Trophoblast cell (in vitro differentiated cells and primary cell): ENCODE data around the gene ADI1.

ENCODE experiments used
- DNase-seq, 2 donors: peaks; one replicate each; pipeline ENCODE4 v3.0.0-alpha.2; 2016
- H2AFZ ChIP-seq: 2 replicates; pipeline ENCODE4 v1.6.1; 2013; ENCODE audit warnings: low read length, moderate library complexity, mild to moderate bottlenecking; ENCODE audit not compliant: insufficient read depth, poor library complexity
- H2AK5ac ChIP-seq: 2 replicates; pipeline ENCODE4 v1.6.1; 2013; ENCODE audit warnings: mild to moderate bottlenecking, low read length
- H2BK120ac ChIP-seq: 2 replicates; pipeline ENCODE4 v1.6.1; 2013; ENCODE audit warnings: low read length, mild to moderate bottlenecking, moderate library complexity; ENCODE audit not compliant: insufficient read depth, poor library complexity
- H2BK12ac ChIP-seq: 2 replicates; pipeline ENCODE4 v1.6.1; 2013; ENCODE audit warnings: mild to moderate bottlenecking, low read length, moderate library complexity
- H2BK5ac ChIP-seq: 2 replicates; pipeline ENCODE4 v1.6.1; 2013; ENCODE audit warnings: low read length, low read depth, moderate library complexity, mild to moderate bottlenecking; ENCODE audit not compliant: poor library complexity
- H3K14ac ChIP-seq: 2 replicates; pipeline ENCODE4 v1.6.1; 2013; ENCODE audit warnings: mild to moderate bottlenecking, low read length
- H3K18ac ChIP-seq: 2 replicates; pipeline ENCODE4 v1.6.1; 2013; ENCODE audit warnings: mild to moderate bottlenecking, low read length
- H3K23ac ChIP-seq: 2 replicates; pipeline ENCODE4 v1.6.1; 2013; ENCODE audit warnings: low read length
- H3K27ac ChIP-seq: 2 replicates; pipeline ENCODE4 v1.5.1; 2013; ENCODE audit warnings: low read depth, mild to moderate bottlenecking, inconsistent platforms, low read length, moderate library complexity
- H3K27me3 ChIP-seq: 2 replicates; pipeline ENCODE4 v1.6.1; 2013; ENCODE audit warnings: inconsistent platforms, mild to moderate bottlenecking, low read length, moderate library complexity; ENCODE audit not compliant: insufficient read depth
- H3K36me3 ChIP-seq, 2 experiments: 1 replicate in 1 of 2; 2 replicates in 1 of 2; pipeline ENCODE4 v1.6.1; 2013; ENCODE audit warnings: low read length in 2 of 2, mild to moderate bottlenecking in 2 of 2, moderate library complexity in 1 of 2; ENCODE audit not compliant: insufficient read depth in 2 of 2, control insufficient read depth in 1 of 2
- H3K4ac ChIP-seq: 2 replicates; pipeline ENCODE4 v1.6.1; 2013; ENCODE audit warnings: low read depth, mild to moderate bottlenecking, low read length, moderate library complexity
- H3K4me1 ChIP-seq, 2 experiments: 1 replicate in 1 of 2; 2 replicates in 1 of 2; pipeline ENCODE4 v1.6.1; 2013; ENCODE audit warnings: low read length in 2 of 2, mild to moderate bottlenecking in 2 of 2, moderate library complexity in 1 of 2; ENCODE audit not compliant: insufficient read depth in 2 of 2, control insufficient read depth in 1 of 2
- H3K4me2 ChIP-seq: 2 replicates; pipeline ENCODE4 v1.6.1; 2013; ENCODE audit warnings: inconsistent platforms, mild to moderate bottlenecking, low read length, moderate library complexity
- H3K4me3 ChIP-seq: 2 replicates; pipeline ENCODE4 v1.5.1; 2013; ENCODE audit warnings: mild to moderate bottlenecking, low read depth, low read length, inconsistent platforms
- H3K79me1 ChIP-seq: one replicate; pipeline ENCODE4 v1.6.1; 2013; ENCODE audit warnings: low read length
- H3K79me2 ChIP-seq: 2 replicates; pipeline ENCODE4 v1.6.1; 2013; ENCODE audit warnings: low read length, mild to moderate bottlenecking; ENCODE audit not compliant: control insufficient read depth, insufficient read depth, poor library complexity
- H3K9ac ChIP-seq: 2 replicates; pipeline ENCODE4 v1.6.1; 2013; ENCODE audit warnings: mild to moderate bottlenecking, low read length
- H3K9me3 ChIP-seq: 2 replicates; pipeline ENCODE4 v1.6.1; 2013; ENCODE audit warnings: low read depth, mild to moderate bottlenecking, control low read depth, inconsistent platforms, low read length; ENCODE audit not compliant: insufficient read depth
- H4K12ac ChIP-seq: 2 replicates; pipeline ENCODE4 v1.6.1; 2013; ENCODE audit warnings: low read depth, mild to moderate bottlenecking, low read length, moderate library complexity
- H4K8ac ChIP-seq: 2 replicates; pipeline ENCODE4 v1.6.1; 2013; ENCODE audit warnings: low read depth, mild to moderate bottlenecking, low read length, moderate library complexity
- H4K91ac ChIP-seq: one replicate; pipeline ENCODE4 v1.6.1; 2013; ENCODE audit warnings: low read depth, mild to moderate bottlenecking, low read length, moderate library complexity
- WGBS: extraction: QIAGEN DNeasy Blood & Tissue Kit; methylation state at CpG from one replicate; pipeline ENCODE4 v1.1.7; 2013; ENCODE audit warnings: missing lambda C conversion rate; ENCODE audit not compliant: insufficient read length, insufficient coverage; ENCODE audit errors: extremely low coverage; 5-methylcytosine and 5-hydroxymethylcytosine counted together

ADI1 gene

DNA sequence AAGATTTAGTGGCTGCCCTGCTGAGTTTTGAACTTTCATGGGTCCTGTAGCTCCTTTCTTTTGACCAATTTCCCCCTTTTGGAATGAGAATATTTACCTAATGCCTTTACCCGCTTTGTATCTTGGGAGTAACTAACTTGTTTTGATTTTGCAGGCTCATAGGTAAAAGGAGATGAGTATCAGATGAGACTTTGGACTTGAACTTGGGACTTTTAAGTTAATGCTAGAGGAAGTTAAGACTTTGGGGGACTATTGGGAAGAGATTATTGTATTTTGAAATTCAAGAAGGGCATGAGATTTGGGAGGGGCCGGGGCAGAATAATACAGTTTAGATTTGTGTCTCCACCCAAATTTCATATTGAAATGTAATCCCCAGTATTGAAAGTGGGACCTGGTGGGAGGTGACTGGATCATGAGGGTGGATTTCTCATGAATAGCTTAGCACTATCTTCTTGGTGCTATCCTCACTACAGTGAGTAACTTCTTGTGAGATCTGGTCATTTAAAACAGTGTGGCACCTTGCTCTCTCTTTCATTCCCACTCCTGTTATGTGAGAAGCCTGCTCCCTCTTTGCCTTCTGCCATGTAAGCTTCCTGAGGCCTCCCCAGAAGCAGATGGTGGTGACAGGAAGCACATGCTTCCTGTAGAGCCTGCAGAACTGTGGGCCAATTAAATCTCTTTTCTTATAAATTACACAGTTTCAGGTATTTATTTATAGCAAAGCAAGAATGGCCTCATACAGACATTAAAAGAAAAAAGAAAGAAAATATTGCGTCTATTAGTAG lies 6.1 kb downstream of the ADI1 start:
- H3K23ac ChIP-seq, result no peak overlapping the region
- H2AFZ ChIP-seq, result no peak overlapping the region
- no peaks in the 10 kb centered on the region for H3K27me3 ChIP-seq
- no peak overlapping the region for H2BK120ac ChIP-seq
- no peak overlapping the region for H3K4ac ChIP-seq
- peaks cover under 1% of the 10 kb centered on the region for H3K79me1 ChIP-seq
- H2AK5ac ChIP-seq, result no peak overlapping the region
- no peak overlapping the region for H3K4me2 ChIP-seq
- no peak overlapping the region for H4K91ac ChIP-seq
- no peaks in the 10 kb centered on the region for H3K4me1 ChIP-seq
- peaks cover 14 to 16% of the 10 kb centered on the region in 2 experiments for H3K36me3 ChIP-seq
- no peak overlapping the region for H3K9ac ChIP-seq
- no peak overlapping the region for H4K8ac ChIP-seq
- no peak overlapping the region for H3K14ac ChIP-seq
- no CpG with 5 or more reads among the region's 3 CpGs for WGBS
- H2BK5ac ChIP-seq, result no peak overlapping the region
- H3K4me3 ChIP-seq, result no peak overlapping the region
- no peak overlapping the region for H4K12ac ChIP-seq
- no peak overlapping the region for H3K18ac ChIP-seq
- no peak overlapping the region for H2BK12ac ChIP-seq
- H3K9me3 ChIP-seq, result no peaks in the 10 kb centered on the region
- H3K27ac ChIP-seq, result no peak overlapping the region
- DNase-seq, result no peak
- peaks cover under 1% of the 10 kb centered on the region for H3K79me2 ChIP-seq

GRCh38 chr2:3512086-3512485 lies 7.2 kb downstream of the ADI1 start:
- Histone ChIP-seq H2AFZ (no peak overlapping the region), H2BK12ac (no peak overlapping the region), H2BK5ac (no peak overlapping the region), H3K36me3 (peaks cover 14 to 16% of the 10 kb centered on the region in 2 experiments), H3K79me1 (no peaks in the 10 kb centered on the region), H2BK120ac (no peak overlapping the region), H3K27ac (no peak overlapping the region), H3K9ac (no peak overlapping the region), H3K23ac (no peak overlapping the region), H4K12ac (no peak overlapping the region), H2AK5ac (no peak overlapping the region), H3K4me2 (no peak overlapping the region), H3K4me1 (no peaks in the 10 kb centered on the region), H3K18ac (no peak overlapping the region), H3K14ac (no peak overlapping the region), H3K79me2 (no peaks in the 10 kb centered on the region), H4K8ac (no peak overlapping the region), H3K4me3 (no peak overlapping the region), H4K91ac (no peak overlapping the region), H3K27me3 (no peaks in the 10 kb centered on the region), H3K9me3 (no peaks in the 10 kb centered on the region), H3K4ac (no peak overlapping the region)
- DNase-seq, result no peak
- no CpG with 5 or more reads among the region's 2 CpGs for WGBS

DNA sequence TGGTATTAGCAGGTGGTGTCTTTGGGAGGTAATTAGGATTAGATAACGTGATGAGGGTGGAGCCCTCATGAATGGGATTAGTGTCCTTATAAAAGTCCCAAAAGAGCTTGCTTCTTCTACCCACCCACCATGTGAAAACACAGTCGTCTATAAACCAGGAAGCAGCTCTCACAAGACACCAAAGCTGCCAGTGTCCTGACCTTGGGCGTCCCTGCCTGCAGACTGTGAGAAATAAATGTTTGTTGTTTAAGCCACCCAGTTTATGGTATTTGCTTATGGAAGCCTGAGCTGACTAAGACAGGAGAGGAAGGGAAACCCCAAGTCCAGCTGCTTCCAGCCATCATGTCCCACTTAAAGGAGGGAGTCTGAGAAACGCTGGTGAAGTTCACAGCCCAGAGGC lies 13.6 kb downstream of the ADI1 start:
- no peak overlapping the region for H3K27ac ChIP-seq
- no peaks in the 10 kb centered on the region for H3K4me1 ChIP-seq
- no CpG with 5 or more reads among the region's 4 CpGs for WGBS

DNA sequence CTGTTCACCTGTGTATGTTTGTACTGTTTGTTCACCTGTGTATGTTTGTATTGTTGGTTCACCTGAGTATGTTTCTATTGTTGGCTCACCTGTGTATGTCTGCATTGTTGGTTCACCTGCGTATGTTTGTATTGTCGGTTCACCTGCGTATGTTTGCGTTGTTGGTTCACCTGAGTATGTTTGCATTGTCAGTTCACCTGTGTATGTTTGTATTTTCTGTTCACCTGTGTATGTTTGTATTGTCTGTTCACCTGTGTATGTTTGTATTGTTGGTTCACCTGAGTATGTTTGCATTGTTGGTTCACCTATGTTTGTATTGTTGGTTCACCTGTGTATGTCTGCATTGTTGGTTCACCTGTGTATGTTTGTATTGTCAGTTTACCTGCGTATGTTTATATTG lies 14.6 kb downstream of the ADI1 start:
- Histone ChIP-seq H3K4ac (no peak overlapping the region), H2AK5ac (no peak overlapping the region), H3K27ac (no peak overlapping the region), H3K4me3 (no peak overlapping the region), H2BK12ac (no peak overlapping the region), H3K23ac (no peak overlapping the region), H2AFZ (no peak overlapping the region), H3K18ac (no peak overlapping the region), H3K36me3 (peaks cover 17 to 31% of the 10 kb centered on the region in 2 experiments), H3K79me2 (no peaks in the 10 kb centered on the region), H3K4me1 (no peaks in the 10 kb centered on the region), H3K14ac (no peak overlapping the region), H4K12ac (no peak overlapping the region), H2BK120ac (no peak overlapping the region), H3K27me3 (no peaks in the 10 kb centered on the region), H3K9ac (no peak overlapping the region), H3K9me3 (peaks cover 5% of the 10 kb centered on the region), H3K4me2 (no peak overlapping the region), H2BK5ac (no peak overlapping the region), H4K8ac (no peak overlapping the region), H4K91ac (no peak overlapping the region), H3K79me1 (no peaks in the 10 kb centered on the region)
- no CpG with 5 or more reads among the region's 5 CpGs for WGBS
- no peak for DNase-seq

More for the DNA sequence above, 13.6 kb downstream of the ADI1 start:
- no peak overlapping the region for H3K4me2 ChIP-seq
- no peak overlapping the region for H2BK5ac ChIP-seq
- H2BK120ac ChIP-seq, result no peak overlapping the region
- no peak overlapping the region for H3K4me3 ChIP-seq
- no peak overlapping the region for H4K91ac ChIP-seq
- H3K9ac ChIP-seq, result no peak overlapping the region
- no peak overlapping the region for H2BK12ac ChIP-seq
- no peak overlapping the region for H3K23ac ChIP-seq
- H3K18ac ChIP-seq, result no peak overlapping the region
- H4K12ac ChIP-seq, result no peak overlapping the region
- H3K9me3 ChIP-seq, result peaks cover 5% of the 10 kb centered on the region
- H2AFZ ChIP-seq, result no peak overlapping the region
- no peaks in the 10 kb centered on the region for H3K79me1 ChIP-seq
- DNase-seq, result no peak
- H3K79me2 ChIP-seq, result no peaks in the 10 kb centered on the region
- H2AK5ac ChIP-seq, result no peak overlapping the region
- no peak overlapping the region for H3K4ac ChIP-seq
- no peak overlapping the region for H4K8ac ChIP-seq
- peaks cover 11 to 24% of the 10 kb centered on the region in 2 experiments for H3K36me3 ChIP-seq
- no peak overlapping the region for H3K14ac ChIP-seq
- H3K27me3 ChIP-seq, result no peaks in the 10 kb centered on the region
